PC-9 (cell line): Measurements from ENCODE around the gene TBC1D22B.

ENCODE experiments used
- EZH2 ChIP-seq: fragments of 200-600 bp; sonication (generic); IDR thresholded peaks from 2 replicates; pipeline ENCODE4 v1.8.0; 2017; ENCODE audit warnings: antibody characterized with exemption, low read depth
- TF ChIP-seq, protein P1 (sequence below): fragments of 200-600 bp; sonication (generic); conservative IDR thresholded peaks from 2 replicates; pipeline ENCODE4 v1.6.1; 2017; ENCODE audit warnings: mixed run types, antibody characterized with exemption, mild to moderate bottlenecking, moderate library complexity

DNA sequence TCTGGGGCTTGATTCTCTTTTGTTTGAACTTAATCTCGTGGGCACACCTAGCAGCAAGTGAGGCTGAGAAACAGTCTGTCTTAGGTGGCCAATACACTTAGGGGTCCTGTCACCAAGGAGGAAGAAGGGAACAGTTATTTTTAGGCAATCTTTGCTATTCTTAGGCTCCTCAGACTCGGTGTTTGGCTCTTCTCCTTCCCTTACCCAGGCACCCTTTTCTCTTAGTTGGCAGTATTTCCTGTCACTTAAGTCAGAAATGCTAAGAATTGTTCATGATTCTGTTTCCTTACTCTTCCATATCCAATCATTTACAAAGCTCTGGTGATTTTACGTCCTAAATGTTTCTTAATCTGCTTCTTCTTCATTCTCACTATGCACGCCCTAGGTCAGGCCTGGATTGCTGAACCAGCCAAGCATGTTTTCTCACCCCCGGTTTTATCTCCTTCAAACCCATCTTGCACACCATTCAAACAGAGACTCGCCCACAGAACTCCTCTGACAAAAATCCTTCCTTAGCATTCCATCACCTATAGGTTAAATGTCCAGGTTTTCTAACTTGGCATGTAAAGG, 45.6 kb downstream of the TBC1D22B start:
- TF ChIP-seq, protein P1, sequence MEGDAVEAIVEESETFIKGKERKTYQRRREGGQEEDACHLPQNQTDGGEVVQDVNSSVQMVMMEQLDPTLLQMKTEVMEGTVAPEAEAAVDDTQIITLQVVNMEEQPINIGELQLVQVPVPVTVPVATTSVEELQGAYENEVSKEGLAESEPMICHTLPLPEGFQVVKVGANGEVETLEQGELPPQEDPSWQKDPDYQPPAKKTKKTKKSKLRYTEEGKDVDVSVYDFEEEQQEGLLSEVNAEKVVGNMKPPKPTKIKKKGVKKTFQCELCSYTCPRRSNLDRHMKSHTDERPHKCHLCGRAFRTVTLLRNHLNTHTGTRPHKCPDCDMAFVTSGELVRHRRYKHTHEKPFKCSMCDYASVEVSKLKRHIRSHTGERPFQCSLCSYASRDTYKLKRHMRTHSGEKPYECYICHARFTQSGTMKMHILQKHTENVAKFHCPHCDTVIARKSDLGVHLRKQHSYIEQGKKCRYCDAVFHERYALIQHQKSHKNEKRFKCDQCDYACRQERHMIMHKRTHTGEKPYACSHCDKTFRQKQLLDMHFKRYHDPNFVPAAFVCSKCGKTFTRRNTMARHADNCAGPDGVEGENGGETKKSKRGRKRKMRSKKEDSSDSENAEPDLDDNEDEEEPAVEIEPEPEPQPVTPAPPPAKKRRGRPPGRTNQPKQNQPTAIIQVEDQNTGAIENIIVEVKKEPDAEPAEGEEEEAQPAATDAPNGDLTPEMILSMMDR = no peak
- no peak for TF ChIP-seq EZH2
